ENCODE results near the gene ECHDC3. TPM values are rescaled to one million over a fixed set of nuclear protein-coding genes. Genes with fewer than 3 reads are reported as not detected.

Gene ECHDC3
- total and polyA plus RNA-seq, 2 of the 13 experiments (the other 11 are each of a cell fraction or from before 2014, with no cell fraction given) = not detected

DNA sequence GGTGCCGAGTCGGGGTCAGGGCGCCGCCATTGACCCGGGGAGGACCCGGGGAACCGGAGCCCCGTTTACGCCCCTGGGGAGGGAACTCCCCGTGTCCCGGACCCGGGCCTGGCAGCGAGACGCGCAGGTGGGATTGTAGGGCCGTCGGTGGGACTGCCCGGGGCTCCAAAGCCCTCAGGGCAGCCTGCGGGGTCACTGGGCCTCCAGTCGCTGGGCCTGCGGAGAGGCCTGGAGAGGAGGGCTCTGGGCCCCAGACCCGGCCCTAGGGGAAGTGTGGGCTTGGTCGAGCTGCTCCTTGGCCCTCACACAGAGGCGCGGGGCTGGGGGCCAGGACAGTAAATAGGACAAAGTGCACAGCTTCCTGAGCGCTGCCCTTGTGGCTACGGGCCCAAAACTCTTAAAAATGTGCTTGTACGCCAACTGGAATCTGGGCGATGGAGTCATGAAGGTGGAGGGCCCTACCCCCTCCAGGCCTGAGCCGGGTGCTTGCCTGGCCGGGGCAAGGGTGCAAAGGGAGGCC, 657 bp downstream of the ECHDC3 start:
- Histone ChIP-seq H3K9ac (ENCODE audit: insufficient read depth, low read depth, low read length) (no peak overlapping the region), H4K20me1 (ENCODE audit: insufficient read depth, low read length) (no peaks in the 10 kb centered on the region), H3K4me1 (ENCODE audit: insufficient read depth, low read length) (peaks cover 27% of the 10 kb centered on the region), H3K36me3 (replicated peaks in 1 of 2; ENCODE audit: control insufficient read depth in 1 of 2, insufficient read depth in 2 of 2, low read length in 2 of 2) (no peaks in the 10 kb centered on the region), H3K79me2 (ENCODE audit: insufficient read depth, low read length) (no peaks in the 10 kb centered on the region), H3K27me3 (ENCODE audit: control insufficient read depth in 1 of 2, insufficient read depth in 2 of 2, low read length in 2 of 2) (peaks cover 0 to 3% of the 10 kb centered on the region in 2 experiments; a peak in 2 of 5 replicates), H3K9me3 (ENCODE audit: low read length) (no peaks in the 10 kb centered on the region), H2AFZ (ENCODE audit: low read length) (no peak overlapping the region), H3K4me3 (replicated peaks in 1 of 3; ENCODE audit: insufficient read depth in 1 of 3, low read depth in 2 of 3, low read length in 3 of 3) (peak overlapping the region in 1 of 3 experiments; percentile 9; a peak in 1 of 6 replicates), H3K4me2 (ENCODE audit: low read depth, low read length) (peak overlapping the region; percentile 56), H3K27ac (ENCODE audit: extremely low read length, insufficient read depth, low read length) (no peak overlapping the region)
- WGBS (ENCODE audit: low lambda C conversion rate) = 50% methylated on average over 20 of the region's 31 CpGs
- in situ Hi-C loops (cut with HindIII; ENCODE audit: extremely low pct_ligation_motif_present, low pct_unique_long_range_greater_than_20kb) (no loop called here), intact Hi-C loops (cut with micrococcal nuclease; ENCODE audit: unreplicated experiment) (no loop called here)
- ATAC-seq (peak; percentile 44), DNase-seq (ENCODE audit: low spot score) (no peak), FAIRE-seq (no peak)
- BruUV-seq (replicated peaks) = no TSS peak
- CTCF ChIA-PET (ENCODE audit: low intra/inter-chr PET ratio, low total read pairs) = no interaction called here
- POLR2A ChIA-PET = no interaction called here
- TF ChIP-seq ZNF775 (CRISPR knock-in tag; IDR thresholded peaks at IDR 0.05; ENCODE audit: borderline replicate concordance) (no peak), ZNF570 (CRISPR knock-in tag; IDR thresholded peaks at IDR 0.05; ENCODE audit: borderline replicate concordance) (no peak), ZNF687 (CRISPR knock-in tag; IDR thresholded peaks at IDR 0.05) (peak; percentile 25), CBX2 (IDR thresholded peaks at IDR 0.05; ENCODE audit: low read depth, low read length) (no peak), CBX2 (CRISPR knock-in tag; IDR thresholded peaks at IDR 0.05; ENCODE audit: low read depth) (no peak), ZNF205 (CRISPR knock-in tag; IDR thresholded peaks at IDR 0.05) (peak; percentile 93), NFKBIZ (CRISPR knock-in tag; IDR thresholded peaks at IDR 0.05) (no peak), HNF4A (CRISPR knock-in tag; IDR thresholded peaks at IDR 0.05) (peak; percentile 44; the same call in 1 of the 2 replicates), RXRB (CRISPR knock-in tag; IDR thresholded peaks at IDR 0.05; ENCODE audit: borderline replicate concordance) (no peak), UBTF (CRISPR knock-in tag; IDR thresholded peaks at IDR 0.05) (no peak), U2AF2 (IDR thresholded peaks at IDR 0.05; ENCODE audit: low read depth, low read length) (no peak), RCOR2 (CRISPR knock-in tag; IDR thresholded peaks at IDR 0.05) (no peak), ZNF891 (CRISPR knock-in tag; IDR thresholded peaks at IDR 0.05) (no peak), PPARG (CRISPR knock-in tag; conservative IDR thresholded peaks at IDR 0.05) (peak; percentile 56; the same call in 1 of the 2 replicates), ZFY (CRISPR knock-in tag; IDR thresholded peaks at IDR 0.05) (peak; percentile 37; the same call in 1 of the 2 replicates), ZMYM3 (CRISPR knock-in tag; IDR thresholded peaks at IDR 0.05) (no peak), ZNF746 (CRISPR knock-in tag; IDR thresholded peaks at IDR 0.05) (no peak), THAP8 (CRISPR knock-in tag; IDR thresholded peaks at IDR 0.05; ENCODE audit: borderline replicate concordance) (no peak), ZNF678 (CRISPR knock-in tag; IDR thresholded peaks at IDR 0.05) (no peak), TEAD3 (CRISPR knock-in tag; optimal IDR thresholded peaks at IDR 0.05; ENCODE audit: borderline replicate concordance) (no peak)

Measured in HepG2 (cell line).